Liver (tissue), 9 donors: ENCODE results near the gene CORO7. TPM values are rescaled to one million over a fixed set of nuclear protein-coding genes. Genes with fewer than 3 reads are reported as not detected.
A peak's percentile ranks its signal among the peaks of the same experiment; 100 is the strongest.

Source experiments
- DNase-seq: peaks from one replicate; pipeline ENCODE4 v3.0.0-alpha.2; 2017; ENCODE audit warnings: low spot score
- H3K27ac ChIP-seq, 2 donors: one replicate each; pipeline ENCODE4 v1.7.0; 2013; ENCODE audit warnings: inconsistent platforms in 2 of 2, low read length in 2 of 2, control low read depth in 1 of 2, low read depth in 1 of 2, mild to moderate bottlenecking in 1 of 2
- H3K27me3 ChIP-seq, 4 donors: one replicate each; pipeline versions ENCODE4 v1.6.1 to v1.7.0; 2013; ENCODE audit warnings: low read length in 3 of 4, inconsistent platforms in 1 of 4, mild to moderate bottlenecking in 1 of 4, moderate library complexity in 1 of 4; ENCODE audit not compliant: control insufficient read depth in 4 of 4, insufficient read depth in 4 of 4
- H3K36me3 ChIP-seq, 4 donors: one replicate each; pipeline versions ENCODE4 v1.6.1 to v1.7.0; 2013; ENCODE audit warnings: low read length in 3 of 4, mild to moderate bottlenecking in 3 of 4, low read depth in 1 of 4, moderate library complexity in 1 of 4; ENCODE audit not compliant: control insufficient read depth in 4 of 4, insufficient read depth in 3 of 4
- H3K4me1 ChIP-seq, 4 donors: one replicate each; pipeline versions ENCODE4 v1.6.1 to v1.7.0; 2013; ENCODE audit warnings: low read length in 3 of 4, mild to moderate bottlenecking in 3 of 4, moderate library complexity in 1 of 4; ENCODE audit not compliant: control insufficient read depth in 4 of 4, insufficient read depth in 4 of 4
- H3K4me3 ChIP-seq, 3 donors: one replicate each; pipeline versions ENCODE4 v1.6.1 to v1.7.0; 2013; ENCODE audit warnings: low read length in 3 of 3, control low read depth in 1 of 3, low read depth in 1 of 3, mild to moderate bottlenecking in 1 of 3
- H3K9ac ChIP-seq, 2 donors: one replicate each; pipeline ENCODE4 v1.7.0; 2013; ENCODE audit warnings: low read length in 2 of 2, mild to moderate bottlenecking in 2 of 2, moderate library complexity in 2 of 2, control low read depth in 1 of 2, low read depth in 1 of 2
- H3K9me3 ChIP-seq, 4 donors: one replicate each; pipeline versions ENCODE4 v1.6.1 to v1.7.0; 2013; ENCODE audit warnings: low read length in 3 of 4; ENCODE audit not compliant: control insufficient read depth in 4 of 4
- EGR1 ChIP-seq, 2 donors: IDR thresholded peaks; 2 replicates each; pipeline ENCODE4 v1.6.1; 2016 to 2018; ENCODE audit warnings: antibody characterized with exemption in 2 of 2, low read depth in 2 of 2
- FOXA1 ChIP-seq: IDR thresholded peaks from 2 replicates; pipeline ENCODE4 v1.6.1; 2016; ENCODE audit warnings: antibody characterized with exemption
- GABPA ChIP-seq, 2 donors: IDR thresholded peaks in 1 of 2; conservative IDR thresholded peaks in 1 of 2; 2 replicates each; pipeline ENCODE4 v1.6.1; 2016; ENCODE audit warnings: antibody characterized with exemption in 2 of 2, mild to moderate bottlenecking in 1 of 2, moderate library complexity in 1 of 2
- HNF4A ChIP-seq, 2 donors: conservative IDR thresholded peaks; 2 replicates each; pipeline ENCODE4 v1.6.1; 2016; ENCODE audit warnings: antibody characterized with exemption in 2 of 2, mild to moderate bottlenecking in 2 of 2
- HNF4G ChIP-seq: IDR thresholded peaks from 2 replicates; pipeline ENCODE4 v1.6.1; 2016; ENCODE audit warnings: antibody characterized with exemption
- JUND ChIP-seq, 2 donors: IDR thresholded peaks; 2 replicates each; pipeline ENCODE4 v1.6.1; 2016; ENCODE audit warnings: antibody characterized with exemption in 2 of 2
- RAD21 ChIP-seq, 2 donors: IDR thresholded peaks; 2 replicates each; pipeline ENCODE4 v1.6.1; 2016; ENCODE audit warnings: antibody characterized with exemption in 2 of 2, mild to moderate bottlenecking in 2 of 2
- RXRA ChIP-seq, 2 donors: IDR thresholded peaks; 2 replicates each; pipeline ENCODE4 v1.6.1; 2017 to 2018; ENCODE audit warnings: antibody characterized with exemption in 2 of 2, mild to moderate bottlenecking in 1 of 2
- SP1 ChIP-seq: IDR thresholded peaks from 2 replicates; pipeline ENCODE4 v1.6.1; 2018; ENCODE audit warnings: antibody characterized with exemption, mild to moderate bottlenecking
- WGBS: extraction: QIAGEN DNeasy Blood & Tissue Kit; methylation state at CpG from one replicate; pipeline ENCODE4 v1.1.7; 2013; 5-methylcytosine and 5-hydroxymethylcytosine counted together
- polyA plus RNA-seq, 2 donors: library from polyadenylated mRNA; stranded (reverse) in 1 of 2; unstranded in 1 of 2; fragments of 200-250 nt in 1 of 2; fragments of >200 nt in 1 of 2; fragmentation: Nextera tagmentation in 1 of 2; extraction: Ambion mirVana in 1 of 2; gene quantifications; one replicate each; pipeline versions ENCODE4 v1.2.1 to v1.2.3, GENCODE V29; 2013 to 2015
- total RNA-seq, 2 donors: library from RNA; depleted of rRNA; stranded (reverse); fragments of >200 nt; gene quantifications; one replicate each; pipeline ENCODE4 v1.2.3, GENCODE V29; 2014
- TF ChIP-seq, protein P1 (sequence below): IDR thresholded peaks from 2 replicates; pipeline ENCODE4 v1.6.1; 2016; ENCODE audit warnings: antibody characterized with exemption, mild to moderate bottlenecking
- TF ChIP-seq, protein P2 (sequence below): IDR thresholded peaks from 2 replicates; pipeline ENCODE4 v1.6.1; 2016; ENCODE audit warnings: antibody characterized with exemption
- TF ChIP-seq, protein P3 (sequence below): IDR thresholded peaks from 2 replicates; pipeline ENCODE4 v1.6.1; 2016; ENCODE audit warnings: antibody characterized with exemption
- TF ChIP-seq, protein P4 (sequence below): IDR thresholded peaks from 2 replicates; pipeline ENCODE4 v1.6.1; 2016; ENCODE audit warnings: antibody characterized with exemption
- donor health status: healthy.
- donor health status: healthy.
- donor health status: healthy.
- donor health status: healthy.
- donor health status: healthy.

The CORO7 gene
- total and polyA plus RNA-seq, 4 donors: 7.3 to 21.5 (median 13.0) TPM

DNA sequence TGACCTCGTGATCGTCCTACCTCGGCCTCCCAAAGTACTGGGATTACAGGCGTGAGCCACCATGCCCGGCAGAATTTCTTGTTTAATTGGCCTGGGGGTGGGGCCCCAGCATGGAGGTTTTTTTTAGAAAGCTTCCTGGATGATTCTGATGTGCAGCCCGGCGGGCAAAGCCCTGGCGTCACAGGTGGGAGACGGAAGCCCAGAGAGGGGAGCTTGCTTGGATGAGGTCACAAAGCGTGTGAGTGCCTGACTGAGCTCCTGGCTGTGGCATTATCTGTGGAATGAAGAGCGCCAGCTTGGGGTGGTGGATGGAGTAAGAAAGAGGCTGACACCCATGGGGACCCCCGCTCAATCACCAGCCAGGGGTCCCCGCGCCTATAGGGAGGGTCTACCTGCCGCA is 40.7 kb downstream of the CORO7 start:
- peak overlapping the region in 1 of 3 donors; percentile 19 for H3K4me3 ChIP-seq
- peak overlapping the region; percentile 87 to 95 for H3K27ac ChIP-seq
- H3K9ac ChIP-seq: peak overlapping the region; percentile 48 to 70
- TF ChIP-seq, protein P1, sequence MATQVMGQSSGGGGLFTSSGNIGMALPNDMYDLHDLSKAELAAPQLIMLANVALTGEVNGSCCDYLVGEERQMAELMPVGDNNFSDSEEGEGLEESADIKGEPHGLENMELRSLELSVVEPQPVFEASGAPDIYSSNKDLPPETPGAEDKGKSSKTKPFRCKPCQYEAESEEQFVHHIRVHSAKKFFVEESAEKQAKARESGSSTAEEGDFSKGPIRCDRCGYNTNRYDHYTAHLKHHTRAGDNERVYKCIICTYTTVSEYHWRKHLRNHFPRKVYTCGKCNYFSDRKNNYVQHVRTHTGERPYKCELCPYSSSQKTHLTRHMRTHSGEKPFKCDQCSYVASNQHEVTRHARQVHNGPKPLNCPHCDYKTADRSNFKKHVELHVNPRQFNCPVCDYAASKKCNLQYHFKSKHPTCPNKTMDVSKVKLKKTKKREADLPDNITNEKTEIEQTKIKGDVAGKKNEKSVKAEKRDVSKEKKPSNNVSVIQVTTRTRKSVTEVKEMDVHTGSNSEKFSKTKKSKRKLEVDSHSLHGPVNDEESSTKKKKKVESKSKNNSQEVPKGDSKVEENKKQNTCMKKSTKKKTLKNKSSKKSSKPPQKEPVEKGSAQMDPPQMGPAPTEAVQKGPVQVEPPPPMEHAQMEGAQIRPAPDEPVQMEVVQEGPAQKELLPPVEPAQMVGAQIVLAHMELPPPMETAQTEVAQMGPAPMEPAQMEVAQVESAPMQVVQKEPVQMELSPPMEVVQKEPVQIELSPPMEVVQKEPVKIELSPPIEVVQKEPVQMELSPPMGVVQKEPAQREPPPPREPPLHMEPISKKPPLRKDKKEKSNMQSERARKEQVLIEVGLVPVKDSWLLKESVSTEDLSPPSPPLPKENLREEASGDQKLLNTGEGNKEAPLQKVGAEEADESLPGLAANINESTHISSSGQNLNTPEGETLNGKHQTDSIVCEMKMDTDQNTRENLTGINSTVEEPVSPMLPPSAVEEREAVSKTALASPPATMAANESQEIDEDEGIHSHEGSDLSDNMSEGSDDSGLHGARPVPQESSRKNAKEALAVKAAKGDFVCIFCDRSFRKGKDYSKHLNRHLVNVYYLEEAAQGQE: peak; percentile 11
- no peak for TF ChIP-seq GABPA (IDR thresholded peaks at IDR 0.05 in 1 of 2, conservative IDR thresholded peaks at IDR 0.05 in 1 of 2)
- WGBS: 64% methylated on average over 15 of the region's 15 CpGs
- no peaks in the 10 kb centered on the region for H3K9me3 ChIP-seq
- peaks cover 22 to 83% (median 62%) of the 10 kb centered on the region in 4 donors for H3K4me1 ChIP-seq
- peaks cover 0 to 2% (median 0%) of the 10 kb centered on the region in 4 donors for H3K36me3 ChIP-seq
- DNase-seq: no peak
- no peaks in the 10 kb centered on the region for H3K27me3 ChIP-seq

DNA sequence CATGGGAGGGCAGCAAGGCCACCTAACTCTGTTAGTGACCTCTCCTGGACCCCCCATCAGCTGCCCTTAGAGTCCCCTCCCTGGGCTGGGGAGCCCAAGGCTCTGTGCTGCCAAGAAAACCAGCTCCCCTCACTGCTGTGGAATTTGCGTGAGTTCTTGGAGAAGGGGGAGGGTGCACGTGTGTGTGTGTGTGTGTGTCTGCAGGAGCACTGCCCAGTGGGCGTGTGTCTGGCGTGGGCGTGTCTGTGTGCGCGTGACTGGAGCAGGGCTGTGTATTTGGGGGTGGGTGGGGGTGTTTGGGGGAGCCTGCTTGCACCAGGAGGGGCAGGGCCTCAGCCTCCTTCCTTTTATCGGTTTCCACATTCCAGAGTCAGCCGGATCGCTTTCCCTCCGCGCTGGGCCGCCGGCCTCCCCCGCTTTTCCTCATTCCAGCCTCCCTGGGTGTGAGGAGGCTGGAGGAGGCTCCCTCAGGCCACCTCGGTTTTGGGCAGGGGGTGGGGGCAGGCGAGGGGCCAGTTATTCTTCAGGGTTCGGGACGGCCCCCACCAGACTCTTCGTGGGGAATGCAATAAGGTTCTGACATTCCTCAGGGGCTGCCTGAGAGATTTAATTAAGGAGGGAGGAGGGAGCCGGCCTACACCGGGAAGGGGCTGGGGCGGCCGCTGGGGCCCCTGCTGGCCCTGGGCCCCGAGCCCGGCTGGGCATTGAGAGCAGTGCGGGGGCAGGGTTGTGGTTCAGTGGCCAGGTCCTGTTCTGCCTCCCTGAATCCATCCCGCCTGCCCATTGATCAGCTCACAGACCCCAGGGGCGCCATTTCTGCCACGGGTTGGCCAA is 42.3 kb downstream of the CORO7 start:
- WGBS: 23% methylated on average over 30 of the region's 30 CpGs
- TF ChIP-seq RXRA (IDR thresholded peaks at IDR 0.05) (peak in 1 of 2 donors; percentile 2), HNF4A (conservative IDR thresholded peaks at IDR 0.05) (no peak), EGR1 (IDR thresholded peaks at IDR 0.05; ENCODE audit: low read depth in 2 of 2) (no peak), HNF4G (no peak), FOXA1 (no peak), RAD21 (IDR thresholded peaks at IDR 0.05) (no peak), JUND (IDR thresholded peaks at IDR 0.05) (no peak), SP1 (peak; percentile 6)
- TF ChIP-seq, protein P2, sequence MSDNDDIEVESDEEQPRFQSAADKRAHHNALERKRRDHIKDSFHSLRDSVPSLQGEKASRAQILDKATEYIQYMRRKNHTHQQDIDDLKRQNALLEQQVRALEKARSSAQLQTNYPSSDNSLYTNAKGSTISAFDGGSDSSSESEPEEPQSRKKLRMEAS: peak; percentile 31
- TF ChIP-seq, protein P3, sequence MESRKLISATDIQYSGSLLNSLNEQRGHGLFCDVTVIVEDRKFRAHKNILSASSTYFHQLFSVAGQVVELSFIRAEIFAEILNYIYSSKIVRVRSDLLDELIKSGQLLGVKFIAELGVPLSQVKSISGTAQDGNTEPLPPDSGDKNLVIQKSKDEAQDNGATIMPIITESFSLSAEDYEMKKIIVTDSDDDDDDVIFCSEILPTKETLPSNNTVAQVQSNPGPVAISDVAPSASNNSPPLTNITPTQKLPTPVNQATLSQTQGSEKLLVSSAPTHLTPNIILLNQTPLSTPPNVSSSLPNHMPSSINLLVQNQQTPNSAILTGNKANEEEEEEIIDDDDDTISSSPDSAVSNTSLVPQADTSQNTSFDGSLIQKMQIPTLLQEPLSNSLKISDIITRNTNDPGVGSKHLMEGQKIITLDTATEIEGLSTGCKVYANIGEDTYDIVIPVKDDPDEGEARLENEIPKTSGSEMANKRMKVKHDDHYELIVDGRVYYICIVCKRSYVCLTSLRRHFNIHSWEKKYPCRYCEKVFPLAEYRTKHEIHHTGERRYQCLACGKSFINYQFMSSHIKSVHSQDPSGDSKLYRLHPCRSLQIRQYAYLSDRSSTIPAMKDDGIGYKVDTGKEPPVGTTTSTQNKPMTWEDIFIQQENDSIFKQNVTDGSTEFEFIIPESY: no peak
- TF ChIP-seq, protein P4, sequence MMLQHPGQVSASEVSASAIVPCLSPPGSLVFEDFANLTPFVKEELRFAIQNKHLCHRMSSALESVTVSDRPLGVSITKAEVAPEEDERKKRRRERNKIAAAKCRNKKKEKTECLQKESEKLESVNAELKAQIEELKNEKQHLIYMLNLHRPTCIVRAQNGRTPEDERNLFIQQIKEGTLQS: no peak
- peak overlapping the region; percentile 87 to 95 for H3K27ac ChIP-seq
- H3K4me3 ChIP-seq: peak overlapping the region in 2 of 3 donors; percentile 55 to 90
- H3K27me3 ChIP-seq: no peaks in the 10 kb centered on the region
- H3K9me3 ChIP-seq: no peaks in the 10 kb centered on the region
- DNase-seq: no peak
- H3K4me1 ChIP-seq: peaks cover 22 to 80% (median 61%) of the 10 kb centered on the region in 4 donors
- peaks cover 0 to 2% (median 0%) of the 10 kb centered on the region in 4 donors for H3K36me3 ChIP-seq
- H3K9ac ChIP-seq: peak overlapping the region; percentile 33 to 53
